ENCODE results near the gene KIF1B. TPM values are rescaled to one million over a fixed set of nuclear protein-coding genes. Genes with fewer than 3 reads are reported as not detected.

Gene KIF1B
- total and polyA plus RNA-seq, 9 of the 15 experiments (the other 6 are each of a cell fraction or from before 2014, with no cell fraction given): 2.8 to 19.8 (median 11.9) TPM

DNA sequence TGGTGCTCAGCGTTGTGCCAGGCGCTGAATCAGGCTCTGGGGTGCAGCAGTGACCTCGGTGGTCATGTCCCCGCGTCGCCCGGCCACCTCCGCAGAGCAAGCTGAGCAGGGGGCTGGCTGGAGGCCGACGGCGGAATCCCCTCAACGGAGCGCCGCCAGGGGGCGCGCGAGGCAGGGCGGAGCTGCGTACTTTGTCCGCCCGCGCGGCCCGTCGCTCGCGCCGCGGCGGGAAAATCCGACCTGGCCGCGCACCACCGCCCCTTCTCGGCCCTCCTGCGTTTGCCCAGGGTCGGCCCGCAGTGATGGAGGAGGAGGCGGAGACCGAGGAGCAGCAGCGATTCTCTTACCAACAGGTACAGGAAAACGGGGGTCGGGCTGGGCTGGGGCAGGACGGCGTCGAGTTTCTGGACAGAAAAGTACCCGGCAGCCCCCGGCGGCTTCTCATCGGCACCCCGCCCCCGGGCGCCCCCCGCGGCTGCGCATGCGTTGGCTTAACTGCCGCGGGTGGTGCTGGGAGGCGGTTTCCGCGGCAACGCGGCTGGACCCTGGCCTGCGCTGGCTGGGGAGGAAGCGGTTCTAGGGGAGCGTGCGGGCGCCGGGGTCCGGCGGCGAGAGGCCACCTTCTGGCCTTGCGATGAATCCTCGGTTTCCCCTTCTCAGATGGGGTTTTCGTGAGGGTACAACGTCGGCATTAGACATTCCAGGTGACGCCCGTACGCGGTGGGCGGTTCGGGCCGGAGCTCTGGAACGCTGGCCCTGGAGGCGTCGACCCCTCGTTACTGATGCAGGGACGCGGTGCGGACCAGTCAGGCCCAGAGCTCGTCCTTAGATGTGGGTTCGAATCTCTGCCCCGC is 220.1 kb downstream of the KIF1B start, which contains the start of gene CENPS (continued):
- peak; percentile 64; the same call in 1 of the 2 replicates for TF ChIP-seq ZNF165 (CRISPR knock-in tag; IDR thresholded peaks at IDR 0.05; ENCODE audit: borderline replicate concordance)
- TF ChIP-seq MGA (IDR thresholded peaks at IDR 0.05): peak; percentile 100
- TF ChIP-seq, protein P1, sequence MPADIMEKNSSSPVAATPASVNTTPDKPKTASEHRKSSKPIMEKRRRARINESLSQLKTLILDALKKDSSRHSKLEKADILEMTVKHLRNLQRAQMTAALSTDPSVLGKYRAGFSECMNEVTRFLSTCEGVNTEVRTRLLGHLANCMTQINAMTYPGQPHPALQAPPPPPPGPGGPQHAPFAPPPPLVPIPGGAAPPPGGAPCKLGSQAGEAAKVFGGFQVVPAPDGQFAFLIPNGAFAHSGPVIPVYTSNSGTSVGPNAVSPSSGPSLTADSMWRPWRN (IDR thresholded peaks at IDR 0.05; ENCODE audit: low read depth): no peak
- no peak for TF ChIP-seq TCF15 (CRISPR knock-in tag; IDR thresholded peaks at IDR 0.05)
- no peak for TF ChIP-seq KLF10 (CRISPR knock-in tag; IDR thresholded peaks at IDR 0.05)
- no peak for TF ChIP-seq ZFPM2 (CRISPR knock-in tag; IDR thresholded peaks at IDR 0.05)
- TF ChIP-seq, protein P2, sequence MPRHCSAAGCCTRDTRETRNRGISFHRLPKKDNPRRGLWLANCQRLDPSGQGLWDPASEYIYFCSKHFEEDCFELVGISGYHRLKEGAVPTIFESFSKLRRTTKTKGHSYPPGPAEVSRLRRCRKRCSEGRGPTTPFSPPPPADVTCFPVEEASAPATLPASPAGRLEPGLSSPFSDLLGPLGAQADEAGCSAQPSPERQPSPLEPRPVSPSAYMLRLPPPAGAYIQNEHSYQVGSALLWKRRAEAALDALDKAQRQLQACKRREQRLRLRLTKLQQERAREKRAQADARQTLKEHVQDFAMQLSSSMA (CRISPR knock-in tag; IDR thresholded peaks at IDR 0.05): peak; percentile 32; the same call in 1 of the 2 replicates
- no peak for TF ChIP-seq TSC22D4 (tag; IDR thresholded peaks at IDR 0.05)
- TF ChIP-seq, protein P3, sequence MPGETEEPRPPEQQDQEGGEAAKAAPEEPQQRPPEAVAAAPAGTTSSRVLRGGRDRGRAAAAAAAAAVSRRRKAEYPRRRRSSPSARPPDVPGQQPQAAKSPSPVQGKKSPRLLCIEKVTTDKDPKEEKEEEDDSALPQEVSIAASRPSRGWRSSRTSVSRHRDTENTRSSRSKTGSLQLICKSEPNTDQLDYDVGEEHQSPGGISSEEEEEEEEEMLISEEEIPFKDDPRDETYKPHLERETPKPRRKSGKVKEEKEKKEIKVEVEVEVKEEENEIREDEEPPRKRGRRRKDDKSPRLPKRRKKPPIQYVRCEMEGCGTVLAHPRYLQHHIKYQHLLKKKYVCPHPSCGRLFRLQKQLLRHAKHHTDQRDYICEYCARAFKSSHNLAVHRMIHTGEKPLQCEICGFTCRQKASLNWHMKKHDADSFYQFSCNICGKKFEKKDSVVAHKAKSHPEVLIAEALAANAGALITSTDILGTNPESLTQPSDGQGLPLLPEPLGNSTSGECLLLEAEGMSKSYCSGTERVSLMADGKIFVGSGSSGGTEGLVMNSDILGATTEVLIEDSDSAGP (CRISPR knock-in tag; IDR thresholded peaks at IDR 0.05): 0 out of 2 replicates have a peak, but pooled peaks have one; percentile 4
- peak; percentile 82 for TF ChIP-seq ZZZ3 (IDR thresholded peaks at IDR 0.05)
